DMS79 treated with DMSO at 0.1 percent for 48 hours (cell line): Measurements from ENCODE around the gene PLP2.

Source experiments
- DNase-seq: peaks from one replicate; lab custom pipeline; 2025; lab: John Stamatoyannopoulos, UW

Gene PLP2

DNA sequence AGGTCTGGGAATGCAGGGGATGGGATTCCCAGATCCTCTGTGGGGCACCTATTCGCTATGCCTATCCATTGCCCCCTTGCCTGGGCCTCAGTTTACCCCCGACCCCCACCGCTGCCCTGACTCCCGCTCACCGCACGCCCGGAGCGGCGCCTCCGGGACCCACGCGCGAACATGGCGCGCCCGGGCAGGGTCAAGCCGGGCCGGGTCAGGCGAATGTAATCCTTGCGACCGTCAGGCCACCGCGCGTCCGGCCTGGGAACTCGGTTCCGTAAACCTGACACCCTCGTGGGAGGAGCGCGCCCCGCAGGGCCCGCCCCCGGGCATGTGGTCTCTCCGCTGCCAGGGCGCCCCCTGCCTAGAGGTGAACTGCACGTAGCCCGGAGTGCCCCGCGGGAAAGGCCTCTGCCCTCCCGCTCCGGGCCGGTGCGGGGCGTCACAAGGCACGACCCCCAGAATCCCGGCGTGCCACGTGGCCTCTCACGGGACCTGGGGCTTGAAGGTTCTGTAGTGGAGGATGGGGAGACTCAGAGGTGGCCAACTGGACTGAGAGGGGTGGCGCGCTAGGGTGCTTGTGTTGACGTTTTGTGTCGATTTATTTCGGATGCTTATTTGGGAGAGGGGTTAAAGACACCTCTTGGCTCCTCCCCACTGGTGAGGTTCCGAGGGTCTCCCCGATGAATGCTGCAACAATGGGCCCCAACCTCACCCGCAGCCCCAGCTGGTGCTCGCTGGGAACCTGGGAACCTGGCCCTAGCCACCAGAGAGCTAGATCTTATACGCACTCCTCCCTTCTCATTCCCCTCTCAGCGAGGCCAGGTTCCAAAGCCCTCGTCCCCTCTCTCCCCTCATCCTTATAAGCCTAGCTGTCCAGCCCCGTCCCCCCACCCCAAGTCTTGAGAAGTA lies 14.7 kb downstream of the PLP2 start, which contains the start of gene PRICKLE3:
Gene PRICKLE3 (minus strand): TSS at position 249 of the 903 bp plus-strand sequence. CDS start 76 bp downstream, at position 173.
- DNase-seq = peak; percentile 35

DNA sequence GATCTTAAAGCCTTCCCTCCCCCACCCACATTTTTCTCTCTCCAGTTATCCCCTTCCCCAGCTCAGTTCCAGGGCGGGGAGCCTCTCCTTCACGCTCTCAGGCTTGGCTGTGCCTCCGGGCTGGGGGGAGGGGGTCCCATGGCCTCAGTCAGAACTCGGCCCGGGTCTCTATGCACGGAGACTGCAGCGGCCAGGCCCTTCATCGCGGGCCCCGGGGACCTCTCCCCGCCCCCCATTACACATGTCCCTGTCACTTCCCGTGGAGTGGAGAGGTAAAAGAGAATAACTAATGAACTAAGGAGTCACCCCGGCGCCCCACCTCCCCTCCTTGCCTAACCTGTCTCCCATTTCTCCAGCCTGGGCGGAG lies 15.3 kb downstream of the PLP2 start:
- no peak for DNase-seq

DNA sequence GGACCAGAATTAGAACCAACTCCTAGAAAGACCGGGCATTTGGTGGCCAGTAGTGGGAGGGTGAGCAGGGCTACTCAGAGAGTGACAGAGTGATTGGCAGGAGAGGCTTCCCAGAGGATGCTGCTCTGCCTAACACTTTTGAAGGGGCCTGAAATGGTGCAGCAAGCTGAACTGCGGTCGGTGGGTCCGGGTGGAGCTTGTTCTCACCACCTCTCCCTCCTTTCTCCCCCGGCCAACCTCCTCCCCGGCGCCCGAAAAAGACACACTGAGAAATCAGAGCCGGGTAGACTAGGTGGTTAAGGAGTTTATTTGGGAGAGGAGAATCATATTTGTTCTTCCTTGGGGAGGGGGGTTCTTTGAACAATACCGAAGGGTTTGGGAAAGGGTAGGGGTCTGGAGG lies 15.8 kb downstream of the PLP2 start:
- DNase-seq = no peak

DNA sequence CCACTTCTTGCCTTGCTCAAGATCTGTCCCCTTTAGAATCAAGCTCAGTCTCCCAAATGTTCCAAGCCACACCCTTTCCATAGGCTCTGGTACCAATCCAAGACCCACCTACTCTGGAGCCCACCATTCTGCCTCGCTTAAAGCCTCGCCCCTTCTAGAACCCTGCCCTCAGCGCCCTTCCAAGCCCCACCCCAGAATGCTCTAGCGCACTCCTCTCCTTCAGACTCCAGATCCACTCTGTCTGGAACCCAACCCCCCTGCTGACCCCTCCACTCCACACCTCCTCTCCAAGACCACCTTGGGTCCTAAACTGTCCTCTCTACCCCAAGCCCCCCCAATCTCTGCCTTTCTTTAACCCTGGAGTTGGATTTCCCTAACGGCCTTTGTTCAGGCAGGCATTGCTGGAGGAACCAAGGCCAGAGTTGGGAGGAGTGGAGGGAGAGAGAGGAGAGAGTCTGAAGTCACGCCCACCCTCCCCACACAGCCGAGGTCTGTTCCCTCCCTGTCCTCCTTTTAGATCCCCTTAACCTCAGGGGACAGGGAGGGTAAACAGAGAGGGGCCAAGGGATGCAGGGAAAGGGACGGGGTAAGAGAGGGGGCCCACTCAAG lies 16.9 kb downstream of the PLP2 start:
- no peak for DNase-seq

DNA sequence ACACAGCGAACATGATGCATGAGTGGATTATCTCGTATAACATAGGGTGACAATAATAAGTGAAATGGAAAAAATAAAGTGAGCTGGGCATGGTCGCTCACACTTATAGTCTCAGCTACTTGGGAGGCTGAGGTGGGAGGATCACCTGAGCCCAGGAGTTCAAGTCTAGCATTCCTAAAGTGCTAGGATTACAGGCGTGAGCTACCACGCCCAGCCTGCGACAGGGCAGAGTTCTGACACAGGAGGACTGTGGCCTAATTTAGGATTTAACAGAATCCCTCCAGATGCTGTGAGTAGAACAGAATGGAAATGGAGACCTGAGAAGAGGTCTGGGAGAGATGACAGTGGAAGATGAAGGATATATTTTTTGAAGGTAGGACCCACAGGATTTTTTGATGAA lies 17.9 kb downstream of the PLP2 start:
- no peak for DNase-seq

DNA sequence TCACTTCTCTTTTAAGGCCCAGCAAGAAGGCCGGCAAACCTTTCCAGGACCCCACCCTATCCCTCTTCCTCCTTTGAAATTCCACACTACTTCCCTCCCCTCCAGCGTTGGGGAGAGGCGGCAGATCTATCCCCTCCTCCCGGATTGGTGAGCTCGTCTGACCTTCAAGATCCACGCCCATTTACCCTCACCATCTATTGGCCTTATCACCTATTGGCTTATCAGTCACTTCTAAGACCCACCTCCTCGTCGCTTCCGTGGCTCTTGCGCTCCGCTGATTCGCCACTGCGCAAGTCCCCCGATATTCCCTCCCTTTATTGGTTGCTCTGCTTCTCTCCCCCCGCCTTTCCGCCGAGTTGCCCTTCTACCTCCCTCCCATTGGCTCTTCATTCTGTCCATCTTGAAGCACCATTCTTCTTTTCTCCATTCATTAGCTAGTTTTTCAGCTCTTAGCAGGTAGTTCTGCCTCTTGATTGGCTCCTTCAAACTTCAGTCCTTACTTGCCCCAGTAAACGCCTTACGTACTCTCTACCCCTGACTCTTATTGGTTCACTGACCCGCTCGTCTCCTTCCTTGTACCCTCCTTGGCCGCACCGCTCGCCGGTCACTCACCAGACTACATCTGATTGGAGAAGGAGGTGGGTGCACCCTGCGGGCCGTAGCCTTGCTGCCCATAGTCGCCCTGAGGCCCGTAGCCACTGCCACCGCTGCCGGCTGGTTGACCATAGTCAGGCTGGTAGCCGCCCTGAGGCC lies 19.3 kb downstream of the PLP2 start:
- peak; percentile 97 for DNase-seq

DNA sequence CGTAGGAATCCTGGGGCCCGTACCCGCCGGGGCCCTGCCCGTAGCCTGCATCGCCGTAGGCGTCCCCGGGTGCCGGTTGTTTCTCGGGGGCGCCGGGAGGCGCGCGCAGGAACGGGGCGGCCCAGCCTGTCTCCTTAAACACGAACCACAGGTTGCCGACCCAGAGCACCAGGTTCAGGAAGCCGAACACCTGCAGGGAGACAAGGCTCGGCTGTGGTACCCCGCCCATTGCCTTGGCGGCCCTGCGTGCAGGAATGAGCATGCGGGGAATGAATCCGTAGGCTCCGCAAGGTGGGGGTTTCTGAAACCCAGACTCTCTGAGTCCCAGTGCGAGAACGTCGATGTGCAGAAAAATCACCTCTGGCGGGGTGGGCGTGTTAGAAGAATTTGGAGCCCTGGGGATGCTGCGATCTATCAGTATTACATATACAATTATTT lies 19.9 kb downstream of the PLP2 start:
- DNase-seq = no peak

DNA sequence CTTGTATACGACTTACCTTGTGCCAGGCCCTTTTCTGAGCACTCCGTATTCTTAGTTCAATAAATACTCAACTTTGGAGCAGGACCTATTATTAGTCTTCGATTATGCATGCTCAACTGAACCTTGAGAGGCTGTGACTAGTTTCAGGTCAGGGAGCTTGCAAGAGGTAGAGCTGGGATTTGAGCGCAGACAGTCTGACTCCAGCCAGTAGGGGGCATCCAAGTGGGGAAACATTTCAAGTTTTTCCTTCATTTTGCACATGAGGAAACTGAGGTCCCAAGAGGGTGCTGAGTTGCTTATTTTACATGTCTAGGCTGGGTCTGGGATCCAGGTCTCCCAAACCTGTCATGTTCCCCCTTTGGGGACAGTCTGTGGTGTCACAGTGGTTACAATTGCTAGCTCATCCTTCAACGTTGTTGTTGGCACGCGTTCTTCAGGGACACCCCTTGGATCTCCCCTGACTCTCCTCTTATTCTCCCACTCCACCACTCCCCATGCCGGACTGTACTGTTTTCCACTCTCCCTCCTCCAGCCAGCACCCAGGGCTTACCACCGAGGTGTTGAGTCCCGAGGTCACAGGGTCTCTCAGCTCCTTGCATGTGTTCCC lies 21.1 kb downstream of the PLP2 start:
- DNase-seq = no peak

DNA sequence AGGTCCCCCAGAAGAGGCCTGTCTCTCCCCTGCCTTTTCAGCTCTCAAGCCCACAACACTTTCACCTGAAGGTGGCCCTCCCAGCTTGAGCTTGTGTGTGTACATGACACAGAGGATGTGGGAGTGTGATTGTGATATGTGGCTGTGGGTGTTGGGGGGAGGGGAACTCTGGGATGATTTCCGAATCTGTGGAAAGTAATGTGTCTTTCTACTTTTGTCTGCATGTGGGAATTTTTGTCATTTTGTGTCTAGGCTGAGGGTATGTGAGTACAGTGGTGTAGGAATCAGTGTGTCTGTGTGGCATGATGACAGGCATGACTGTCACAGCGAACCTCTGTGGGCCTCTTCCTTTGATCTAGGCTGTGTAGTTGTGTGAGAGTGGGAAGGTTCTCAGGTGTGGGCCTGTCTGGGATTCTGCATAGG lies 21.9 kb downstream of the PLP2 start:
- no peak for DNase-seq

DNA sequence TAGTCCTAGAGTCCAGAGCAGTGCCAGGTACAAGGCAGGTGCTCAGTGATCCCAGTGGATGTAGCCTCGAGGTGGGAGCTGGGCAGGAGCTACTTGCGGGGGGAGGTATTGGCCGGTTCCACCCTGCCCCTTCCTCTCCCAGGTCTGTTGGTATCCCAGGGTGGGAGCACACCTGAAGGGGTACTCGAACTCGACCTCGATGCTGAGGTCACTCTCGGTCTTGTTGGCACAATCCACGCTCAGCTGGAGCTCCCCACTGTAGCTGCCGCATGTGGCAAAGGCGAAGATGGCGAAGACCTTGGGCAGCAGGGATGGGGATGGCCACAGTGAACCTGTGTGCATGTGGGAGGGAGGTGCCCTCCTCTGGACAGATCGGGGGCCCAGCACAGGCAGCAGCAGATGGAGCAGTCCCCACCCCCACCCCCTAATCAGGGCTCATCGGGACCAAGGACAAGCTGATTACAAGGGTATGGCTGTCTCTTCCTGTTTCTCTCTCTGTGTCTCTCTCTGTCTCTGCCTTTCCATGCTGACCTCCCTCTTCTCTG lies 25.9 kb downstream of the PLP2 start:
- no peak for DNase-seq

DNA sequence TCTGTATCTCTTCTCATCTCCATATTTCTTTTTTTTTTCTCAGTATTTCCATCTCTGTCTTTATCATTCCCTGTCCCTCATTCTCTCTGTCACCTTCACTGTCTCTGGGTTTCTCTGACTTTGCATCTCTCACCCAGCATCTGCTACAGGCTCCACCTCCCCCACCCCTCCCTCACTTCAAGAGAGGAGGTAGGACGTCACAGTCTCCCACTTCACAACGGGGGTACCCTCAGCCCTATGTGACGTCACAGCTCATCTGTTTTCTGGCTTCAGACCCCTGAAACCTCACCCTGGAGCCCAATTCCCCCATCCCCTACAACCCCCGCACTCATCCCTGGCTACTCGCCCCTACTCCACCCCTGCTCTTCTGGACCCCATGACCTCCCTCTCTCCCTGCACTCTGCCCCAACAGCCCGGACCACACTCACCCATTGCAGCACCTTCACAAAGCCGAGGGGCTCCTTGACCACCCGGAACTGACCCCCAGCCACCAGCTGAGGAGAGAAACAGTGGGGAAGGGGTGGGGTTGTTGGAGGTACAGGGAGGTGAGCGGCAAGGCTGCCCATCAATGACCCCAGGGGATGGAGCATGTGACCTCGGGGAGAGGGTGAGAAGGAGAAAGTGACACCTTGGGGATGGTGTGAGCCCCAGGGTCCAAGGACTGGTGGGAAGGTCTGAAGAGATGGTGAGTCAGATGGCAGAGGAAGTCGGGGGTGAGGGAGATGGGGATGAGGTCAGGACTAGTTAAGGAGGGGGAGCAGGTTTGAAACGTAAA lies 27.0 kb downstream of the PLP2 start:
- no peak for DNase-seq

DNA sequence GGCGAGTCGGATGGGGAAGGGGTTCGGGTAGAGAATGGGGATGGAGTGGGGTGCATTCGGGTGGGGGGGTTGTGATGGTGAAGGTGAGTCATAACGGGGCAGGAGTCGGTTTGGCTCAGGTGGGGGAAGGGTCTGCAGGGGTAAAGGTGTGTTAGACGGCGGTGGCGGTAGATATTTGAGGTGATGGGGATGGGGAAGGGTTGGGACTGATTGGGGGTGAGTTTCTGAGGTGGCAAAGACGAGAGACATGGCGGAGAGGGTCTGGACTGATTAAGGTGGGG lies 27.6 kb downstream of the PLP2 start:
- no peak for DNase-seq

DNA sequence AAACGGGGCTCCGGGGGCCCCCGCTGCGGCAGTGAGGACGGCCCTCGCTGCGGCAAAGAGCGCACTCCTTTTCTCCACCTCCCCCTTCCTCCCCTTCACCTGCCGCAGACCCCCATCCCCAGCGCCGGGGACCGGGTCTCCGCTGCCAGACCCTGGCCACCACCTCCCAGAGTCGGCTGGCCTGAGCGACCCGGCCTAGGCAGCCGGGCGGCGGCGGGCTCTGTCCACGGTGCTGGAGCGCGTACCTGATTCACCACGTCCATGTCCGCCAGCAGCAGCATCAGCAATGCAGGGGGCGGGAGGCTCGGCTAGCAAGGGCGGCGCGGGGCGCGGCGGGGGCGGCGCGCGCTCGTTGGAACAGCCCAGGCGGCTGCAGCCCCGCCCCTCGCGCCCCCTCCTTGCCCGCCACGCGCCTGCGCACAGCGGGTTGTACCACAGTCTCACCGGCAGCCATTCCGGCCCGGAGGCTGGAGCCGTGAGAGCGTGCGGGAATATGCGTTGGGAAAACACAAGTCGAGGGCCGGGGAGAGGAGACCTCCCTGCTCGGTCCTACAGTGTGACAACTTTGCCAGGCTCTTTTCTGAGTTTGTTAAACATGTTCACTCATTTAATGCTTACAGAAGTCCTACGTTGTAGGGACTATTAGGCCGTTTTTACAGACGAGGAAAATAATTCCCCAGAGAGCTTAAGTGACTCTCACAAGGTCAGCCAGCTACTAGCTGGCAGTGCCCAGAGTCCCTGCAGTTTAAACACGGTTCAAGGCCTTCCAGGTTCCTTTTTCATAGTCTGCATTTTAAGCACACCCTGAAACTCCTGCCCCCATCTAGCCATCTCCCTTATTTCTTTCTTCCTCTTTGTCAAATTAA lies 28.4 kb downstream of the PLP2 start, which contains the start of gene SYP:
Gene SYP (minus strand): TSS at position 288 of the 866 bp plus-strand sequence. CDS start 7 bp downstream, at position 281.
- peak; percentile 60 for DNase-seq

DNA sequence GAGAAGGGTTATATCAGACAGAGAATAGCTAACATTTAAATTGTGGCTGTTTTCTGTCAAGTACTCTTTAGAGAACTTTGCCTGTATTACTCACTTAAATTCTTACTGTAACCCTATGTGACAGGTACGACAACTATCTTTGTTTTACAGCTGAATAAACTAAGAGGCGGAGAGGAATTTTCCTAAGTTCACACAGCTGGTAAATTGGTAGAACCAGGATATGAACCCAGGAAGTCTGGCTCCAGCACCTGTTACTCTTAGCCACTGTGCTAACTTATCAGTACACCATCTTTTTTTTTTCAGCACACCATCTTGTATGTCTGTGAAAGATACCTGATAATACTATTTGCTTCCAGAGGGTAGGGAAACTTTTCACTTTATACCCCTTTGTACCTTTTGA lies 30.3 kb downstream of the PLP2 start:
- no peak for DNase-seq

DNA sequence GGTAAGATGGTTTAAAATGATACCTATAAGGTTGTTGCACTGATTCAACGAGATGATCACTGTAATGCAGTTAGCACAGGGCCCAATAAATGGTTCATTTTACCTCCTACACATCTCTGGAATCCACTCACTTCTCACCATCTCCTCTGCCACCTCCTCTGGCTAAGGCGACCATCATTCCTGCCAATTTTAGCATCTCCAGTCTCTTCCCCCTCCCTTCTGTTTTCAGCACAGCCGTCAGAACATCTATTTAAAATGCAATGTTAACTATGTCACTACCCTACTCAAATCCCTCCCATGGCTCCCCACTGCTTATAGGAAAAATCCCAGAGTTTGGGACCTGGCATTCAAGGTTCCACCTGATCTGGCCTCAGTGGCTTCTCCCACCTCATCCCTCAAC lies 31.8 kb downstream of the PLP2 start:
- DNase-seq = no peak

DNA sequence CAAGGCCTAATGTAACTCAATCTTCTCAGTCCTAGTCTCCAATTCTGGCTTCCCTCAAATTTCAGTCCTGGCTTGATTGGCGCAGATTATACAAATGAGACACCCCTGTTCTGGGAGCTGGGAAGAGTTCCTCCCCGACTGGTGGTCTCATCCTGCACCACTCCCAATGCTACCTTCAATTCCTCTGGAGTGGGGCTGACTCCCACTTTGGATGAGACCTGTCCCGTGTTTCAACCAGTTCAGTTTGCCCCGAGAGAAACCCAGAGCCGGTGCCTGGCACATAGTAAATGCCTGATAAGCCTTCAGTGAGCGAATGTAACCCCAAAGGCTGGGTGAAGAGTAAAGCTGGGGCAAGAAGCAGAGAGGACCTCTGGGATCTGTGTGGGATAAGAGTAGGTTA lies 32.3 kb downstream of the PLP2 start:
- DNase-seq = no peak

DNA sequence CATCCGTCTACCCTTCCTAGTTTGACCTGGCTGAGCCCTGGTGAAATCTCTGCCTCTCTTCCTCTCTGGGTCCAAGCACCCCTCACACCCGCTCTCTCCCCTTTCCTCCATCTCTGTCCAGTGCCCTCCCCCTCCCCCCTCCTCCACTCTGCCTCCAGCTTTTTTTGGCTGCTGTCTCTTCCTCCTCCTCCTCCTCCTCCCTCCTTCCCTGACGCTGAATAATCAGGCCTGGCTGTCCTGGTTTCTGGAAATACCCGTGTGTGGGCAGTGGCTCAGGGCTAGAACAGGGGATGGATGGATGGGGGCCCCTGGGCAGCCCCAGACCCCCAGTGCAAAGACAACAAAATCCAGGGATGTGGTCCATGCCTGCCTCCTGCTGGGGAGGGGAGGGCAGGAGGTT lies 33.0 kb downstream of the PLP2 start:
- DNase-seq = no peak

DNA sequence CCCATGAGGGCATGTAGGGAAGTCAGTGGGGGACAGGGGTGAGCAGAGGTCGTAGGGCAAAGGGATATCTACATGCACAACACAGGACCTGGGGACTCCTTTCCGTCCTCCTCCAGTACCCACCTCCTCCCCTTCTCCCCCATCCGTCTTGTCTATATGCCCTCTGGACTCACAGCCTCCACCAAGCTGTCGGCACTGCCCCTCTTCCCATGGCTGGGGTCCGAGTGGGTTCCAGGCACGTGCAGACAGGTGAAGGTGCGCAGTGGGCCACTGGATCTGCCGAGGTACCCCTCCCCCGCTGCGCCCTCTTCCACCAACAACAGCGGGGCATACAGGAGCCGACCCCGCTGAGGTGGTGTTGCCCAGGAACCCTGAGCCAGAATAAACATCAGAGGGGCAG lies 33.7 kb downstream of the PLP2 start:
- no peak for DNase-seq

DNA sequence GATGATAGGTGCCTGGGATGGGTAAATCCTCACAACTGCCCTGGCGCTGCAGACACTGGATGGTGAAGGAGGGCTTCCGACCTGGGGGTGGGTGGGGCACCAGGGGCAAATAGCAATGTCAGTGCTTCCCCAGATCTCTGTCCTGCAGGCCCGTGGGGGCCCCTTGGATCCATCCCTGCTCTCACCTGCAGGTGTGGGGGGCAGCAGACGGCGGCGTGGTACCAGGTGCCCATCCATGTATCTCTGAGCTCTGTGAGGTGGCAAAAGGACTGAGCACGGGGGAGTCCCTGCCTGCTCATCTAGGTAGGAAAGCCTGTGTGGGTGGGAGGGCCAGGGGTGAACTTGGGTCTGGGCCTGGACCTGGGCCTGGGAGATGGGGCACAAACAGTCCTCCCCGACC lies 34.8 kb downstream of the PLP2 start:
- DNase-seq = no peak

DNA sequence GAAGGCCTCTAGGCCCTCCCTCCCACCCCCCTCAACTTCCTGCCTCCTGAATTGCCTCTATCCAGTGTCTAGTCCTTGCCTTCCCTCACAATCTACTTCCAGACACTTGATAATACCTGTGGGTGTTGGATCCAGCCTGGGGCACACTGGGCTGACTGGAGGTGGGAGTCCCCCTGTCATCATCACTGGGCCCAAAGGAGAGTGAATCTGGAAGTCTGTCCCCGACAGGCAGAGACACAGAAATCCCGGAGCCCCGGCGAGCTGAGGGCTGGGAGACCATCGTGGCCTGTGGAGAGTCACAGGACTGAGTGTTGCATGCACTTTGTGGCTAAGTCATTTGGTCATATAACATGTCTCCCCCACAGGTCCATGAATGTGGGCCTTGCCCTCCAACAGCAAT lies 36.7 kb downstream of the PLP2 start:
- no peak for DNase-seq
